DND-41 (cell line): ENCODE data around the gene NPDC1.

ENCODE experiments used
- ATAC-seq: fragments of 200-7000 bp; cut with Tn5 transposase; 3 replicates; pipeline ENCODE4 v1.9.1; 2021; ENCODE audit warnings: low read depth; ENCODE audit not compliant: insufficient read depth
- DNase-seq: peaks from one replicate; pipeline ENCODE4 v3.0.0-alpha.2; 2020
- H2AFZ ChIP-seq: 2 replicates; pipeline ENCODE4 v1.6.0; 2012; ENCODE audit warnings: low read depth, low read length
- H3K27ac ChIP-seq: 2 replicates; pipeline ENCODE4 v1.5.1; 2012; ENCODE audit warnings: low read length, inconsistent platforms
- H3K27me3 ChIP-seq: fragments of 200-600 bp; sonication (generic); 2 replicates; pipeline ENCODE4 v1.6.0; 2012; ENCODE audit warnings: low read length, mild to moderate bottlenecking, inconsistent platforms; ENCODE audit not compliant: insufficient read depth, poor library complexity
- H3K36me3 ChIP-seq: 2 replicates; pipeline ENCODE4 v1.5.1; 2012; ENCODE audit warnings: low read length, inconsistent platforms; ENCODE audit not compliant: insufficient read depth
- H3K4me1 ChIP-seq: 2 replicates; pipeline ENCODE4 v1.5.1; 2012; ENCODE audit warnings: mild to moderate bottlenecking, low read length; ENCODE audit not compliant: insufficient read depth
- H3K4me2 ChIP-seq: 2 replicates; pipeline ENCODE4 v1.6.0; 2012; ENCODE audit warnings: mild to moderate bottlenecking, moderate library complexity, low read length, inconsistent platforms; ENCODE audit not compliant: insufficient read depth
- H3K4me3 ChIP-seq, 2 experiments: fragments of 200-600 bp in 1 of 2; shearing (Covaris generic) in 1 of 2; 2 replicates each; pipeline ENCODE4 v1.5.1; 2012 to 2016; ENCODE audit warnings: inconsistent platforms in 2 of 2, low read length in 2 of 2, mild to moderate bottlenecking in 2 of 2, low read depth in 1 of 2, moderate library complexity in 1 of 2
- H3K79me2 ChIP-seq: 2 replicates; pipeline ENCODE4 v1.6.0; 2012; ENCODE audit warnings: low read length, inconsistent platforms; ENCODE audit not compliant: insufficient read depth
- H3K9ac ChIP-seq: 2 replicates; pipeline ENCODE4 v1.6.0; 2012; ENCODE audit warnings: low read depth, mild to moderate bottlenecking, inconsistent platforms, low read length, moderate library complexity
- H3K9me3 ChIP-seq: 2 replicates; pipeline ENCODE4 v1.5.1; 2012; ENCODE audit warnings: low read length, moderate library complexity, mild to moderate bottlenecking, inconsistent platforms; ENCODE audit not compliant: insufficient read depth, severe bottlenecking
- H4K20me1 ChIP-seq: 2 replicates; pipeline ENCODE4 v1.6.0; 2012; ENCODE audit warnings: low read length; ENCODE audit not compliant: insufficient read depth
- EZH2 ChIP-seq: IDR thresholded peaks from 3 replicates; pipeline ENCODE4 v1.6.1; 2012; ENCODE audit warnings: borderline replicate concordance, low read depth, mild to moderate bottlenecking, moderate library complexity, low read length, inconsistent platforms; ENCODE audit not compliant: severe bottlenecking
- TF ChIP-seq, protein P1 (sequence below): IDR thresholded peaks from 2 replicates; pipeline ENCODE4 v1.5.1; 2012; ENCODE audit warnings: borderline replicate concordance, low read length, moderate library complexity, mild to moderate bottlenecking; ENCODE audit not compliant: poor library complexity, severe bottlenecking; ENCODE audit errors: extremely low read depth

Gene NPDC1

DNA sequence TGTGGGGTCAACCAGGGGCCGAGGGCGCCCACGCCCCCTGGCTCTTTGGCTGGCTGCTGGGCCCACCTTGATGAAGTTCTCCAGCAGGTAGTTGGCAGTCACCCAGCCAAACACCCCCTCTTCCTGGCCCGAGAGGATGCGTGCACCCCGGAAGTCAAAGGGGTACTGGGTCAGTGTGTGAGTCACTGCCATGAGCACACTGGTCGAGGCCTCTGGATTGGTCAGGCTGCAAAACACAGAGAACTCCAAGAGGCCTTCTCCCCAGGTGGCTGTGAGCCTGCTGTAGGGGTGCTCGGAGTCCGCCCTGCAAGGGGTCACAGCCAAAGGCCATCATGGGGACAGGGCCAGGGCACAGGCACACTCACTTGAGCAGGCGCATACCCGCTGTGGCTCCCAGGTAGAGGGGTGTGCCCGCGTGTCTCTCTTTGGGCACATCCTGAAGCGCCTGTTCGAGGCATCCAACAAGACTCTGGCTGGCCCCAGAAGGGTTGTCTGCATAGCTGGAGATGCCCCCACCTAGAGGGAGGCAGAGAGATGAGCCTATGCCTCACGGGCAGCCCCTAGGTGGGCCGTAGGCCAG is 5.3 kb upstream of the NPDC1 start:
- Histone ChIP-seq H4K20me1 (peaks cover 7% of the 10 kb centered on the region), H3K9ac (no peak overlapping the region), H3K27me3 (peaks cover 16% of the 10 kb centered on the region), H3K79me2 (no peaks in the 10 kb centered on the region), H3K4me3 (no peak overlapping the region), H2AFZ (no peak overlapping the region), H3K4me2 (no peak overlapping the region), H3K36me3 (no peaks in the 10 kb centered on the region), H3K4me1 (no peaks in the 10 kb centered on the region), H3K9me3 (no peaks in the 10 kb centered on the region), H3K27ac (no peak overlapping the region)
- TF ChIP-seq, protein P1, sequence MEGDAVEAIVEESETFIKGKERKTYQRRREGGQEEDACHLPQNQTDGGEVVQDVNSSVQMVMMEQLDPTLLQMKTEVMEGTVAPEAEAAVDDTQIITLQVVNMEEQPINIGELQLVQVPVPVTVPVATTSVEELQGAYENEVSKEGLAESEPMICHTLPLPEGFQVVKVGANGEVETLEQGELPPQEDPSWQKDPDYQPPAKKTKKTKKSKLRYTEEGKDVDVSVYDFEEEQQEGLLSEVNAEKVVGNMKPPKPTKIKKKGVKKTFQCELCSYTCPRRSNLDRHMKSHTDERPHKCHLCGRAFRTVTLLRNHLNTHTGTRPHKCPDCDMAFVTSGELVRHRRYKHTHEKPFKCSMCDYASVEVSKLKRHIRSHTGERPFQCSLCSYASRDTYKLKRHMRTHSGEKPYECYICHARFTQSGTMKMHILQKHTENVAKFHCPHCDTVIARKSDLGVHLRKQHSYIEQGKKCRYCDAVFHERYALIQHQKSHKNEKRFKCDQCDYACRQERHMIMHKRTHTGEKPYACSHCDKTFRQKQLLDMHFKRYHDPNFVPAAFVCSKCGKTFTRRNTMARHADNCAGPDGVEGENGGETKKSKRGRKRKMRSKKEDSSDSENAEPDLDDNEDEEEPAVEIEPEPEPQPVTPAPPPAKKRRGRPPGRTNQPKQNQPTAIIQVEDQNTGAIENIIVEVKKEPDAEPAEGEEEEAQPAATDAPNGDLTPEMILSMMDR = no peak
- TF ChIP-seq EZH2 = no peak
- no peak for DNase-seq
- no peak for ATAC-seq

DNA sequence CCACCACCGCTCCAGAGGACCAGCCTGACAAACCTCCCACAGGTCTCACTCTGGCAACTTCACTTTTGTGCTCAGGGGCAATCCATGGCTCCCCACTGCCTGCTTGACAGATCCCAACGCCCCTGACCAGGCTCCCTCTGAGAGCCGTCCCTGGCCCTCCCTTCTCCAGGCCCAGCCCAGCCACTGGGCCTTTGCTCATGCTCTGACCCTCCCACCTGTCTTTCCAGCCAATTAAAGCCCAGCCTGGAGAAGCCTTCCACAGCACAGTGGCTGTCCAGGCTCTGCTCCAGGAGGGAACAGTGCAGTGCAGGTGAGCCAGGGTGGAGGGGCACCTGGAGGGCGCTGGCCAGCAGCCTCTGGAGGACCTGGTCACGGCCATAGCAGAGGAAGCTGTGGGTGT is 4.6 kb upstream of the NPDC1 start:
- Histone ChIP-seq H3K9ac (no peak overlapping the region), H3K27ac (no peak overlapping the region), H3K36me3 (no peaks in the 10 kb centered on the region), H3K79me2 (no peaks in the 10 kb centered on the region), H3K4me1 (no peaks in the 10 kb centered on the region), H3K4me3 (no peak overlapping the region), H3K9me3 (no peaks in the 10 kb centered on the region), H3K4me2 (no peak overlapping the region), H2AFZ (no peak overlapping the region), H3K27me3 (peaks cover 21% of the 10 kb centered on the region), H4K20me1 (peaks cover 12% of the 10 kb centered on the region)
- TF ChIP-seq, protein P1 = no peak
- no peak for TF ChIP-seq EZH2
- no peak for ATAC-seq
- no peak for DNase-seq

DNA sequence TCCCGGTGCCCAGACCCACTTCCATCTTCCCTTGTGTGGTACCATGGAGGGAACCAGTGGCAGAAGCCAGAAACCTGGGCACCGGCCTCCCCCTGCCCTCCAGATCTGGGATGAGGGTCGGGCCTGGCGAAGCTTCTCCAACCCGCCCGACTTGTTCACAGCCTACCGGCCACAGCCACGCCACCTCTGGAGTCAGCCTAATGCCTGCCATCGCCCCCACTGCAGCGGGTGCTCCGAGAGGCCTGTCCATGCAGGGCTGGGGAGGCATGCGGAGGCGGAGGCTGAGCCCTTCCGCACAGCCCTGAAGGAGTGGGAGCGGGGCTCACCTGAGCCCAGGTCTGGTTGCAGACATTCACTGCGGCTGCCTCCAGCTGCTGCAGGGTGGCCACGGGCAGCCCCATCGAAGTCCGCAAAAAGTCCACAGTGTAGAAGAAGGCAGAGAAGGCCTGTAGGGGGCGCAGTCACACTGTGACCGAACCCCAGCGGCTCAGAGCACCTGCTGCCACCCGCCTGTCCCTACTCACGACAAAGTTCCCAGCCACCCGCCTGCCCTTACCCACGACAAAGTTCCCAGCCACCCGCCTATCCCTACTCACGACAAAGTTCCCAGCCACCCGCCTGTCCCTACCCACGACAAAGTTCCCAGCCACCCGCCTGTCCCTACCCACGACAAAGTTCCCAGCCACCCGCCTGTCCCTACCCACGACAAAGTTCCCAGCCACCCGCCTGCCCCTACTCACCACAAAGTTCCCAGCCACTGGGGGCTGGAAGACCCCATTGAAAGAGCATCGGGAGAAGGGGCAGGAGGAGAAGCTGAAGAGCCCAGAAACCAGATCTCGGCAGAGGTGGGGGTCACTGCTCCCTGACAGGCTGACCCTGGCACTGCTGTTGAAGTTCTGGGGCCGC is 3.8 kb upstream of the NPDC1 start:
- Histone ChIP-seq H3K27me3 (peaks cover 28% of the 10 kb centered on the region), H3K4me3 (no peak overlapping the region), H4K20me1 (peaks cover 17% of the 10 kb centered on the region), H2AFZ (no peak overlapping the region), H3K27ac (no peak overlapping the region), H3K9ac (no peak overlapping the region), H3K4me2 (no peak overlapping the region), H3K9me3 (no peaks in the 10 kb centered on the region), H3K4me1 (no peaks in the 10 kb centered on the region), H3K79me2 (no peaks in the 10 kb centered on the region), H3K36me3 (no peaks in the 10 kb centered on the region)
- TF ChIP-seq, protein P1 = peak; percentile 48
- peak; percentile 55 for TF ChIP-seq EZH2
- peak; percentile 36 for DNase-seq
- peak; percentile 58 for ATAC-seq
